ENCODE data around the gene EPHB6.

The EPHB6 gene, protein sequence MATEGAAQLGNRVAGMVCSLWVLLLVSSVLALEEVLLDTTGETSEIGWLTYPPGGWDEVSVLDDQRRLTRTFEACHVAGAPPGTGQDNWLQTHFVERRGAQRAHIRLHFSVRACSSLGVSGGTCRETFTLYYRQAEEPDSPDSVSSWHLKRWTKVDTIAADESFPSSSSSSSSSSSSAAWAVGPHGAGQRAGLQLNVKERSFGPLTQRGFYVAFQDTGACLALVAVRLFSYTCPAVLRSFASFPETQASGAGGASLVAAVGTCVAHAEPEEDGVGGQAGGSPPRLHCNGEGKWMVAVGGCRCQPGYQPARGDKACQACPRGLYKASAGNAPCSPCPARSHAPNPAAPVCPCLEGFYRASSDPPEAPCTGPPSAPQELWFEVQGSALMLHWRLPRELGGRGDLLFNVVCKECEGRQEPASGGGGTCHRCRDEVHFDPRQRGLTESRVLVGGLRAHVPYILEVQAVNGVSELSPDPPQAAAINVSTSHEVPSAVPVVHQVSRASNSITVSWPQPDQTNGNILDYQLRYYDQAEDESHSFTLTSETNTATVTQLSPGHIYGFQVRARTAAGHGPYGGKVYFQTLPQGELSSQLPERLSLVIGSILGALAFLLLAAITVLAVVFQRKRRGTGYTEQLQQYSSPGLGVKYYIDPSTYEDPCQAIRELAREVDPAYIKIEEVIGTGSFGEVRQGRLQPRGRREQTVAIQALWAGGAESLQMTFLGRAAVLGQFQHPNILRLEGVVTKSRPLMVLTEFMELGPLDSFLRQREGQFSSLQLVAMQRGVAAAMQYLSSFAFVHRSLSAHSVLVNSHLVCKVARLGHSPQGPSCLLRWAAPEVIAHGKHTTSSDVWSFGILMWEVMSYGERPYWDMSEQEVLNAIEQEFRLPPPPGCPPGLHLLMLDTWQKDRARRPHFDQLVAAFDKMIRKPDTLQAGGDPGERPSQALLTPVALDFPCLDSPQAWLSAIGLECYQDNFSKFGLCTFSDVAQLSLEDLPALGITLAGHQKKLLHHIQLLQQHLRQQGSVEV

GRCh38 chr7:142854372-142855113 is at the start of gene EPHB6:
Gene EPHB6 (plus strand): TSS chr7:142855076. CDS start chr7:142863228, 8,152 bp downstream.
- peak; percentile 36 for DNase-seq (ENCODE audit: low read depth)

DNA sequence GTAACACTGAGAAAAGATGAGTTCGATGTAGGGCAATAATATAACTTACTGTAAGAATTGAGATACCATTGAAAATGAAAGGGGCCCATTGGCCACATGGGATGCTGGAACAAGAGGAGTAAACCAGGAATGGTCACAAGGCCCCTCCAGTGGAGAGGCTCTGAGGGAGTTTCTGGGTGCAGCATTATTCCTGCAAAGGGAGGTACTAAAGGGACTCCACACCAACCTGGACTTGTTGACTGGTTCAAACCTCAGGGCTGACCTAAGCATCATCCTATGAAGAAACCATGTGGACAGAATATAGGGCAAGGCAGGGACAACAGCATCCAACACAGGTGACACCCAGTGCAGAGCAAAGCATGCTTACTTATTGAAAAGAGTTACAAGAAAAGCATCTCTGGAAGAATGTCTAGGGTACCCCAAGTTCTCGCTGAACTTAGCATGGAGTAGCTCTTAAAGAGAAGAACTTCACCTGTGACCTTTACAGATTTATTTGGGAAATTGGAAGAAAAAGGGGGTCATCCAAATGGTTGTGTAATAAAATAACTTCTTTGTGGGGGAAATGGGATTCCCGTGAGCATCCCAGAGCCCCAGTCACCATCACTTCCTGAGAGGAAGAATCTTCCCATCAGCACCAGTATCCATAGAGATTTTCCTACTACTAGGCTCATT is 49.4 kb upstream of the EPHB6 start:
- DNase-seq (ENCODE audit: low read depth): no peak

- DNase-seq (ENCODE audit: low read depth): no peak
Measured at GRCh38 chr7:142806022-142806356, 48.9 kb upstream of the EPHB6 start.

DNA sequence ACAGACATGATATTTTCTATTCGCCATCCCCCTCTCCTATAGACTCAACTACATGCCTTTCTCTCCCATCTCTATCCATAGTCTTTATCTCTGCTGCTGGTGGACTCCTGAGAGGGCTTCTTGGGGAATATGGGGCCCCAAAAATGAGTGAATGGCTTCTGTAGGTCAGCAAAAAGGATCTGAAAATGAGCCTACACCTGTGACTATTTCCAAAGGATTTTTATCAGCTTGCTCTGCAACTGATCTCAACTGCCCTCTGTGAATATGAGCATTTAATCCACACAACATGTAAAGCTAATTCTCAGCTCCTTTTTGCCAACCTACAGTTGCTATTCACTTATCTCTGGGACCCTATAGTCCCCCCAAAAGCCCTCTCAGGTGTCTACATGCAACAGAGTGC is 47.9 kb upstream of the EPHB6 start:
- no peak for DNase-seq (ENCODE audit: low read depth)

GRCh38 chr7:142807855-142808460 is 46.9 kb upstream of the EPHB6 start:
- no peak for DNase-seq (ENCODE audit: low read depth)

DNA sequence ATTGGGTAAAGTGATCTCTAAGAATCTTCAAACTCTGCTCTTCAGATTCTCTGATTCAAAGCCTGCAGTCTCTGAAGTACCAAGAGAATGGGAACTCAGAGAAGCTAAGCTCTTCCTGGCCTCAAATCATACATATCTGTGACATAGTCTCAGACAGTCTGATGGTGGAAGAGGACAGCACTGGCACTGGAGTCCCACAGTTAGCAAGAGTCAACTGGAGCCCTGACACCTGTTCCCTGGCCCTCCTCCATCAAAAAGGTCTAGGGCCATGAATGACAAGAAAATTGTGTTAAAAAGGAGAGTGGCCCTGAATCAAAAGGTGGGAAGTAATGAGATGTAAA is 46.4 kb upstream of the EPHB6 start:
- DNase-seq (ENCODE audit: low read depth): no peak

DNA sequence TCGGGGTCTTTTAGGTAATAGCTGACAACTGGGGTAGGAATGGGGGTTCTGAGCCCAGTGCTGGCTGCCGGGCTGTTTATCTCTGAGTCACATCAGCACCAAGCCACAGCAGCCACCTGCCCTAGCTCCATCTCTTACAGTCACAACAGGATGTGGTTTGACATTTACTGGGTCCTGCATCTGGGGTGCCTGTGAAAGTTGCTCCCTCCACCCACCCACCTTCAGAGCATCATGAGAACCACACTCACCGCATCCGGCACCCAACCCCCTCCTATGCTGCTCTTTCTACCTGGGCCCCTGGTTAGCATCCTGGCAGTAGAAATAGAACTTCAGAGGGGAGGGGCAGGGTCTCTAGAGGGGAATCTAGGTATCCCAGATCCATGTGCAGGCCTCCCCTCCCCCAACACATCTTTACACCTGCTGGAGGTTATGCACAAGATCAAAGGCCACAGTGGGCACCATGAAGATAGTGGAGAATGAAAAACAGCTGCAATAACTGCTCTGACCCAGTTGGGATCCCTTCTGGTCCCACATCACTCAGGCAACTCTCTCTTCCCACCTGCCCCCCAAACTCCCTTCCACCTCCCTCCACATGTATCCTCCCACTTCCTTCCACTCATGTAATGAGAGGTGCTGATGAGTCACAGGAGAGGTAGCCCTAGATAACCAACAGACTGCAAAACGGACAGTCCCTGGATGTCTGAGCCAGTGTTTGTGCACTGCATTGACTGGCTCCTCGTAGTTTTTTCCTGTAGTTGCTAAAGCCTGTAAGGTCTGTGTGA is 45.9 kb upstream of the EPHB6 start:
- peak; percentile 89 for DNase-seq (ENCODE audit: low read depth)

GRCh38 chr7:142809671-142810070 is 45.2 kb upstream of the EPHB6 start:
- DNase-seq (ENCODE audit: low read depth): no peak

- DNase-seq (ENCODE audit: low read depth): no peak
Measured at GRCh38 chr7:142811154-142811737, 43.6 kb upstream of the EPHB6 start.

- no peak for DNase-seq (ENCODE audit: low read depth)
Measured at GRCh38 chr7:142812437-142813215, 42.2 kb upstream of the EPHB6 start.

GRCh38 chr7:142813226-142813625 is 41.6 kb upstream of the EPHB6 start:
- no peak for DNase-seq (ENCODE audit: low read depth)

- DNase-seq (ENCODE audit: low read depth): no peak
Measured at GRCh38 chr7:142813699-142814098, 41.2 kb upstream of the EPHB6 start.

DNA sequence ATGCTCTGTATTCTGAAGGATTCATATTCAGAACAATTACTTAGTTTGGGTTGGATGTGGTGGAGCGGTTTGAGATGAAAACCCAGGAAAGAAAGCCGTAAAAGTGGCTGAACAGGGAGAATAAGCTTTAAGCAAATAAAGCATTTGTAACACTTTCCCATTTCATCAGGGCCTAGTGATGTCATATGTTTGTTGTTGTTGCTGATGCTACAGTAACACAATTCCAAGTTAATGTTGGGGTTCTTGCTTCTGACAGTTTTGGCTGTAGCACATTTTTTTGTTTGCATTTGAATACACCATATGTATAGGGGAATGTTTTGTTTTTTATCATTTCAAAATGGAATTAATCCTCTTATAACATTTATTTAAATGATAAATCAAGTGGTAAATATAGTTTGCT is 40.4 kb upstream of the EPHB6 start:
- DNase-seq (ENCODE audit: low read depth): no peak

- no peak for DNase-seq (ENCODE audit: low read depth)
Measured at GRCh38 chr7:142815134-142815533, 39.7 kb upstream of the EPHB6 start.

DNA sequence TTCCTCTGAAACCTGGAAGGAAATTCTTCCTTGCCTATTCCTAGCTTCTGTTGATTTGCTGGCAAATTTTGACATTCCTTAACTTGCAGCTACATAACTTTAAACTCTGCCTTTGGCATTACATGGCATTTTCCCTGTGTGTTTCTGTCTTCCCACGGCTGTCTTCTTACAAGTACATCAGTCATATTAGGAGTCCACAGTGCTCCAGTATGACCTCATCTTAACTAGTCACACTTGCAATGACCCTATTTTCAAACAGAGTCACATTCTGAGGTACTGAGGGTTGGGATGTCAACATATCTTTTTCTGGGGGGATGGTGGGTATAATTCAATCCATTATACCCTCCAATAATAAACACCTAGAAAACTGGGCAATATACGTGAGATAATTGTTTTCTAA is 37.4 kb upstream of the EPHB6 start:
- no peak for DNase-seq (ENCODE audit: low read depth)

DNA sequence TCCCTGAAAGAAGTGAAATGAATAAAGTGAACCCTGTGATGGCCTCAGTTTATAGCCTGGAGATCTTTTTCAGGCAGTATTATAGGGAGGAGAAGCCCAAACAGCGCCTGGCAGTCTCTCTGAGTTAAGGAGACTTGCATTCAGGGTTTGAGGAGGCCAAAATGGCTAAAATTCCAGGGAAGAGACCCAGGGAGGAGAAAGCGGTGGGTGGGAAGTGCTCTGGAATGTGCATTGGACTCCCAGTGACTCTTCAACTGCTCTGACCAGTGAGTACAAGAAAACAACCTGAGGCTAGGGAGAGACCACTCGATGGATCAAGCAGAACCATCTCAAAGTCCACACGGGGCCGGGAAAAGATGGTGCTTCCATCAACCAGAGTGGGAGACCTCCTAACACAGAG is 35.3 kb upstream of the EPHB6 start:
- DNase-seq (ENCODE audit: low read depth): no peak

- DNase-seq (ENCODE audit: low read depth): no peak
Measured at GRCh38 chr7:142822714-142823113, 32.2 kb upstream of the EPHB6 start.

DNA sequence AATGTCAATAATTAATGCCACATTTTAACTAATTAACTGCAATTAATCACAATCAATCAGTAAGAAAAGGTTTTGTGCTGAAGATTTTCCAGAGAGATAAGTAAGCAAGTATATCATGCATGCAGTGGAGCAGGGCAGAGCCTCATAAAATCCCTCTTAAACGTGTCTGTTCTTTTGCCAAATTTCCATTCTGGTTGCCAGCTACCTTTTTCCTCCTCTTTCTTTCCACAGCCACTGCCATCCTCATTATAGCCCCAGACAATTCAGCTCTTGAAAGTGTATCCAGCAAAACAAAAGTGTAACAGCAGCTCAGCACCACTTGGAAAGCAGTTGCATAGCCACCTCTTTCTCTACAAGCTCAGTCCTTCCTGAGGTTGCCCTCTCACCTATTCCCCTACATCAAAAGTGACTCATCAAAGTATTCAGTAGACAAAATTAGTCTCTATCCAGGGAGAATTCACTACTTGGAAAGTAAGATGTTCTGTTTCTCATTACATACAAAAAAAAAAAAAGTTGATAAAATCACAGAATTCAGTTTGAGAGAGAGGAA is 26.9 kb upstream of the EPHB6 start:
- DNase-seq (ENCODE audit: low read depth): no peak

DNA sequence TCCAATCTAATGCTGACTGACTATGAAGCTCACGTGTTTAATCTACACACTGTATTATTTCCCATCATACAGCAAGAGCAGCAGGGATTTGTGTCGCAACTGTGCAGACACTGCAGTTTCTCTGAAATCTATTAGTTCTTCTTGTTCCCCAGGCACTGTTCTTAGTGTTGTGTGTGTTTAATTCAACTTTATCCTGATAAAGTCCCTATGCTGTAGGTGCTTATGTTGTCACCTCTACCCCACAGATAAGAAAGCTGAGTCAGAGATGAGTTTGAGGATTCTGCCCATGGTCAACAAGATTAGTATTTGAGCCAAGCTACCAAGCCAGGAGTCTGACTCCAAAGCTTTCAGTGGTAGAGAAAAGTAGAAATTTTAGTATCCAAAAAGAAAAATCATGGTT is 22.5 kb upstream of the EPHB6 start:
- DNase-seq (ENCODE audit: low read depth): no peak

All from activated T-cell treated with anti-CD3 and anti-CD28 coated beads for 1 hour (primary cell).